GM12878 (cell line): ENCODE data around the gene HAO1. TPM values are rescaled to one million over a fixed set of nuclear protein-coding genes. Genes with fewer than 3 reads are reported as not detected.

Experiments used
- ATAC-seq: fragments of 200-7000 bp; cut with Tn5 transposase; 3 replicates; pipeline ENCODE4 v1.9.1; 2020; ENCODE audit warnings: mild to moderate bottlenecking, moderate library complexity
- BruUV-seq: library from RNA; stranded (reverse); fragments of 400-500 nt; replicated peaks from 2 replicates; lab custom pipeline; 2021; lab: Mats Ljungman, UMichigan
- CTCF ChIA-PET: fragments of 300-600 bp; sonication (Branson Sonifier 250); formaldehyde crosslinking; extraction: SDS; loops from one replicate; lab custom pipeline; 2021; ENCODE audit warnings: inconsistent platforms; lab: Yijun Ruan, JAX
- POLR2A ChIA-PET: fragments of 350-600 bp; formaldehyde crosslinking; extraction: SDS; loops from one replicate; lab custom pipeline; 2021; ENCODE audit warnings: inconsistent platforms; lab: Charles Lee
- RAD21 ChIA-PET: fragments of 300-600 bp; sonication (Branson Sonifier 250); formaldehyde crosslinking; loops from one replicate; lab custom pipeline; 2023; ENCODE audit warnings: antibody characterized with exemption; ENCODE audit not compliant: unreplicated experiment; lab: Charles Lee
- SMC1A ChIA-PET: fragments of 300-600 bp; sonication (Branson Sonifier 250); formaldehyde crosslinking; loops from one replicate; lab custom pipeline; 2023; ENCODE audit not compliant: unreplicated experiment, uncharacterized antibody; lab: Charles Lee
- DNase-seq: peaks from one replicate; pipeline ENCODE4 v3.0.0-alpha.2; 2011; ENCODE audit warnings: low read depth, low spot score
- FAIRE-seq: peaks from 3 replicates; lab custom pipeline; 2011; peaks lifted over from hg19 to GRCh38; lab: Jason Lieb, UNC
- H2AFZ ChIP-seq: 2 replicates; pipeline ENCODE4 v1.6.0; 2011; ENCODE audit warnings: low read depth, low read length, control low read depth; ENCODE audit not compliant: control insufficient read depth
- H3K27ac ChIP-seq: 2 replicates; pipeline ENCODE4 v1.5.1; 2011; ENCODE audit warnings: control low read depth; ENCODE audit not compliant: control insufficient read depth, insufficient read depth
- H3K27me3 ChIP-seq, 2 experiments: replicated peaks in 1 of 2; 2 replicates each; pipeline versions ENCODE4 v1.6.0 to v1.6.1; 2011; ENCODE audit warnings: low read length in 1 of 2; ENCODE audit not compliant: control insufficient read depth in 2 of 2, insufficient read depth in 2 of 2
- H3K36me3 ChIP-seq, 2 experiments: 2 replicates each; pipeline ENCODE4 v1.5.1; 2011; ENCODE audit warnings: low read length in 1 of 2; ENCODE audit not compliant: control insufficient read depth in 2 of 2, insufficient read depth in 2 of 2
- H3K4me1 ChIP-seq: 2 replicates; pipeline ENCODE4 v1.6.1; 2011; ENCODE audit warnings: mild to moderate bottlenecking, low read length, moderate library complexity, mixed read lengths; ENCODE audit not compliant: control insufficient read depth, insufficient read depth
- H3K4me2 ChIP-seq: 2 replicates; pipeline ENCODE4 v1.6.0; 2011; ENCODE audit warnings: control low read depth; ENCODE audit not compliant: control insufficient read depth, insufficient read depth
- H3K4me3 ChIP-seq: fragments of 200-600 bp; sonication (generic); 2 replicates; pipeline ENCODE4 v1.5.1; 2016
- H3K79me2 ChIP-seq: 2 replicates; pipeline ENCODE4 v1.6.0; 2011; ENCODE audit warnings: low read length; ENCODE audit not compliant: control insufficient read depth, insufficient read depth
- H3K9ac ChIP-seq: 2 replicates; pipeline ENCODE4 v1.8.0; 2011; ENCODE audit warnings: low read length, control low read depth, mixed read lengths; ENCODE audit not compliant: control insufficient read depth, insufficient read depth
- H3K9me3 ChIP-seq: replicated peaks from 3 replicates; pipeline ENCODE4 v1.5.1; 2011; ENCODE audit warnings: mild to moderate bottlenecking, low read length; ENCODE audit not compliant: control insufficient read depth, insufficient read depth
- H4K20me1 ChIP-seq: 2 replicates; pipeline ENCODE4 v1.6.0; 2011; ENCODE audit not compliant: control insufficient read depth, insufficient read depth
- BCLAF1 ChIP-seq: fragments of 450-650 bp; IDR thresholded peaks from 2 replicates; pipeline ENCODE4 v1.6.1; 2017; ENCODE audit warnings: antibody characterized with exemption, mild to moderate bottlenecking, moderate library complexity
- E2F4 ChIP-seq: IDR thresholded peaks from 2 replicates; pipeline ENCODE4 v1.6.1; 2012; ENCODE audit warnings: low read depth, low read length, improper control_type of control experiment
- IRF3 ChIP-seq: fragments of 450-650 bp; IDR thresholded peaks from 2 replicates; pipeline ENCODE4 v1.6.1; 2014; ENCODE audit warnings: mild to moderate bottlenecking
- MLLT1 ChIP-seq: fragments of 450-650 bp; IDR thresholded peaks from 2 replicates; pipeline ENCODE4 v1.6.1; 2016; ENCODE audit warnings: mild to moderate bottlenecking
- MXI1 ChIP-seq: fragments of 150-350 bp; IDR thresholded peaks from 2 replicates; pipeline ENCODE4 v1.6.1; 2011; ENCODE audit warnings: low read depth, mild to moderate bottlenecking, inconsistent platforms, low read length, improper control_type of control experiment
- MYB ChIP-seq: fragments of 150-350 bp; IDR thresholded peaks from 2 replicates; pipeline ENCODE4 v1.6.1; 2014; ENCODE audit warnings: mild to moderate bottlenecking, low read depth, low read length, borderline replicate concordance
- SIN3A ChIP-seq: IDR thresholded peaks from 2 replicates; pipeline ENCODE4 v1.6.1; 2012; ENCODE audit warnings: low read depth, low read length, improper control_type of control experiment
- SMAD5 ChIP-seq: IDR thresholded peaks from 2 replicates; pipeline ENCODE4 v1.6.1; 2016; ENCODE audit warnings: antibody characterized with exemption, low read depth
- TCF7 ChIP-seq: IDR thresholded peaks from 2 replicates; pipeline ENCODE4 v1.6.1; 2014; ENCODE audit warnings: antibody characterized with exemption, borderline replicate concordance
- WGBS: methylation state at CpG from one replicate; pipeline ENCODE4 v1.1.6; 2016; ENCODE audit warnings: low lambda C conversion rate; ENCODE audit not compliant: insufficient replicate concordance, insufficient coverage; ENCODE audit errors: missing lambda C conversion rate; 5-methylcytosine and 5-hydroxymethylcytosine counted together
- in situ Hi-C: fragments of 300-500 bp; cut with MboI; formaldehyde crosslinking; loops from 9 replicates; pipeline ENCODE4 v1.14.3; 2018; ENCODE audit warnings: mixed read lengths
- intact Hi-C: fragments of 100-400 bp; cut with micrococcal nuclease; formaldehyde crosslinking; loops from one replicate; pipeline ENCODE4 v1.14.2; 2022; ENCODE audit not compliant: unreplicated experiment
- polyA plus RNA-seq, 11 experiments: library from polyadenylated mRNA; depleted of rRNA in 4 of 11; unstranded in 6 of 11; stranded (reverse) in 5 of 11; fragments of >200 nt; fragmentation: Nextera tagmentation in 4 of 11; fragmentation: Illumina TruSeq in 1 of 11; extraction: Ambion mirVana in 4 of 11; extraction: Trizol in 1 of 11; gene quantifications; 1 replicate in 1 of 11; 2 replicates in 10 of 11; pipeline versions ENCODE4 v1.2.1 to v1.2.3, GENCODE V29; 2011 to 2016; ENCODE audit warnings: inconsistent platforms in 2 of 11, missing spikeins in 2 of 11, low read depth in 1 of 11
- total RNA-seq, 4 experiments: library from RNA; depleted of rRNA in 3 of 4; stranded (reverse); fragments of >200 nt in 3 of 4; fragmentation: Illumina TruSeq in 1 of 4; extraction: Trizol in 1 of 4; gene quantifications; 2 replicates each; pipeline versions ENCODE4 v1.2.1 to v1.2.3, GENCODE V29; 2013 to 2021

HAO1 gene
- total and polyA plus RNA-seq, 10 of the 15 experiments (the other 5 are each of a cell fraction or from before 2014, with no cell fraction given): 0.03 to 0.29 (median 0.05) TPM; not detected in 7

- TF ChIP-seq SMAD5 (no peak), BCLAF1 (no peak), TCF7 (no peak), IRF3 (no peak), E2F4 (no peak), MLLT1 (no peak), MYB (no peak), SIN3A (no peak), MXI1 (no peak)
- ChIA-PET RAD21 (no interaction called here), POLR2A (no interaction called here), SMC1A (no interaction called here), CTCF (interaction anchor here (1.0 kb wide), 1 partner anchor 33 kb away, joined by 3 read pairs; no protein-coding TSS in a partner anchor)
- H3K27me3 ChIP-seq: no peaks in the 10 kb centered on the region
- intact Hi-C loops (no loop called here), in situ Hi-C loops (no loop called here)
- FAIRE-seq (no peak), ATAC-seq (no peak), DNase-seq (no peak)
- H4K20me1 ChIP-seq: no peaks in the 10 kb centered on the region
- WGBS: 45% methylated on average over 2 of the region's 2 CpGs
- BruUV-seq: no TSS peak
- H3K4me3 ChIP-seq: no peak overlapping the region
- H3K4me1 ChIP-seq: no peaks in the 10 kb centered on the region
- no peaks in the 10 kb centered on the region for H3K9me3 ChIP-seq
- no peak overlapping the region for H3K27ac ChIP-seq
- no peak overlapping the region for H3K4me2 ChIP-seq
- H2AFZ ChIP-seq: no peak overlapping the region
- no peak overlapping the region for H3K9ac ChIP-seq
- no peaks in the 10 kb centered on the region for H3K79me2 ChIP-seq
- no peaks in the 10 kb centered on the region for H3K36me3 ChIP-seq
Observed at GRCh38 chr20:7902879-7903278, 37.4 kb downstream of the HAO1 start.
